Natural killer cell (primary cell): Measurements from ENCODE around the gene MFSD8. TPM values are rescaled to one million over a fixed set of nuclear protein-coding genes. Genes with fewer than 3 reads are reported as not detected.

Experiments used
- ATAC-seq, 3 donors: fragments of 150-1000 bp in 2 of 3; fragments of 200-7000 bp in 1 of 3; cut with Tn5 transposase; 1 replicate in 1 of 3; 2 replicates in 2 of 3; pipeline ENCODE4 v1.10.0; 2021; ENCODE audit warnings: mild to moderate bottlenecking in 2 of 3, moderate library complexity in 2 of 3
- DNase-seq, 2 donors: peaks; one replicate each; pipeline versions ENCODE4 v3.0.0 to v3.0.0-alpha.2; 2013 to 2021; ENCODE audit warnings: mixed read lengths in 1 of 2
- H3K27ac ChIP-seq: one replicate; pipeline ENCODE4 v1.5.1; 2013; ENCODE audit warnings: mild to moderate bottlenecking, low read length
- H3K27me3 ChIP-seq: one replicate; pipeline ENCODE4 v1.6.1; 2013; ENCODE audit warnings: low read length; ENCODE audit not compliant: control insufficient read depth, insufficient read depth
- H3K36me3 ChIP-seq: one replicate; pipeline ENCODE4 v1.6.1; 2013; ENCODE audit warnings: low read length; ENCODE audit not compliant: control insufficient read depth, insufficient read depth
- H3K4me1 ChIP-seq: one replicate; pipeline ENCODE4 v1.6.1; 2013; ENCODE audit warnings: low read length; ENCODE audit not compliant: control insufficient read depth, insufficient read depth
- H3K4me3 ChIP-seq: one replicate; pipeline ENCODE4 v1.5.1; 2013; ENCODE audit warnings: low read length
- H3K9me3 ChIP-seq: one replicate; pipeline ENCODE4 v1.6.1; 2013; ENCODE audit warnings: low read length; ENCODE audit not compliant: control insufficient read depth, insufficient read depth
- H3K27ac Mint-ChIP-seq, 2 donors: one replicate each; pipeline ENCODE4 v1.8.0; 2022; ENCODE audit warnings: mild to moderate bottlenecking in 2 of 2, mixed read lengths in 2 of 2, moderate library complexity in 1 of 2
- H3K27me3 Mint-ChIP-seq, 2 donors: one replicate each; pipeline ENCODE4 v1.8.0; 2022; ENCODE audit warnings: low read depth in 2 of 2, mixed read lengths in 2 of 2
- H3K36me3 Mint-ChIP-seq: one replicate; pipeline ENCODE4 v1.8.0; 2022; ENCODE audit warnings: mixed read lengths
- H3K4me1 Mint-ChIP-seq, 2 donors: one replicate each; pipeline ENCODE4 v1.8.0; 2022; ENCODE audit warnings: mixed read lengths in 2 of 2
- H3K4me3 Mint-ChIP-seq: one replicate; pipeline ENCODE4 v1.8.0; 2022; ENCODE audit warnings: mild to moderate bottlenecking, moderate library complexity, mixed read lengths
- H3K9me3 Mint-ChIP-seq, 2 donors: one replicate each; pipeline ENCODE4 v1.8.0; 2022; ENCODE audit warnings: mixed read lengths in 2 of 2
- WGBS: methylation state at CpG from one replicate; pipeline ENCODE4 v1.1.7; 2013; ENCODE audit warnings: missing lambda C conversion rate; ENCODE audit not compliant: insufficient coverage; 5-methylcytosine and 5-hydroxymethylcytosine counted together
- intact Hi-C: fragments of 100-400 bp; cut with micrococcal nuclease; formaldehyde crosslinking; loops from one replicate; pipeline ENCODE4 v1.14.2; 2022
- total RNA-seq, 4 donors: library from RNA; stranded (reverse); fragments of 120-200 nt in 1 of 4; gene quantifications; one replicate each; pipeline versions ENCODE4 v1.2.3 to v1.2.4, GENCODE V29; 2013 to 2022
- TF ChIP-seq, protein P1 (sequence below): fragments of 200-600 bp; IDR thresholded peaks from one replicate; pipeline ENCODE4 v1.8.0; 2022; ENCODE audit warnings: antibody characterized with exemption

The MFSD8 gene, protein sequence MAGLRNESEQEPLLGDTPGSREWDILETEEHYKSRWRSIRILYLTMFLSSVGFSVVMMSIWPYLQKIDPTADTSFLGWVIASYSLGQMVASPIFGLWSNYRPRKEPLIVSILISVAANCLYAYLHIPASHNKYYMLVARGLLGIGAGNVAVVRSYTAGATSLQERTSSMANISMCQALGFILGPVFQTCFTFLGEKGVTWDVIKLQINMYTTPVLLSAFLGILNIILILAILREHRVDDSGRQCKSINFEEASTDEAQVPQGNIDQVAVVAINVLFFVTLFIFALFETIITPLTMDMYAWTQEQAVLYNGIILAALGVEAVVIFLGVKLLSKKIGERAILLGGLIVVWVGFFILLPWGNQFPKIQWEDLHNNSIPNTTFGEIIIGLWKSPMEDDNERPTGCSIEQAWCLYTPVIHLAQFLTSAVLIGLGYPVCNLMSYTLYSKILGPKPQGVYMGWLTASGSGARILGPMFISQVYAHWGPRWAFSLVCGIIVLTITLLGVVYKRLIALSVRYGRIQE
- total RNA-seq, result 10 to 100 TPM; 25.9 to 34.0 (median 25.9) TPM
- 59.0 TPM for total RNA-seq (2013)

DNA sequence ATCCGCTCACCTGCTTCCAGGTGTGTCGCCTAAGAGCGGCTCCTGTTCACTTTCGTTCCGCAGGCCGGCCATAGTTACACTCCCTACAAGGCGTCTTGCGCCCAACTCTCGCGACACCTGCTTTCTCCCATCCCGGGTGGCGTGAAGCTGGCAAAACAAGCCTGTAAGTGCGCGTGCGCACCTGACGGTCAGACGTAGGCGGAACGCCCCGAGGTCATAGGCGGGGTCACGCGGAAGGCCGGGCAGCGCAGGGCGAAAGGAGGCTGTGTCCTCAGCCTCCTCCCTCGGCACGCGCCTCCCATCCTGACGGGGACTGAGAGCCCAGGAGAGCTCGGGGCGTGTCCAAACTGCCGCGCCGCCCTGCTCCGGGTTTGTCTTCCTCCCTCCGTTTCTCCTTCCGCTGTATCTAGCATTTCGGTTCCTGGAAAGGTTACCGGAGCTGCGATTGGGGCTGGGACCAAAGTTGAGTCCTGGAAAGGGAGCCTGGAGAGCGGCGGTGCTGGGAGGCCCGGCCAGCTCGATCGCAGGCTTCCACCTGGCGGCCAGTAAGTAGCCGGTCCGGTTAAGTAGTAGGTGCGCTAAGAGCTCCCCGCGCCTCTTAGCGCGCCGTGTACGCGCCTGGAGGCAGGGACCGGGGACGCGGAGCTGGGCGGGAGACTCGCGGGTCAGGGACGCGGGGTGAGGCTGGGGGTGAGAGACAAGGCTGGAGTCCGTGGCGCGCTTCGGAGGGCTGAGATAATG is at the start of gene MFSD8, which contains the start of gene ABHD18:
MFSD8 (minus strand) TSS at position 112 of the 741 bp plus-strand sequence; CDS start at position 72, 40 bp downstream.
ABHD18 (plus strand) TSS at position 345 of the 741 bp plus-strand sequence. CDS start 17,550 bp downstream, outside the sequence.
- WGBS, result under 1% methylated on average over 69 of the region's 69 CpGs
- H3K4me3 Mint-ChIP-seq, result peak within 1 kb of the TSS; percentile 97
- H3K27ac ChIP-seq, result peak within 1 kb of the TSS; percentile 87
- no peaks in the 10 kb centered on the region for H3K27me3 ChIP-seq
- intact Hi-C loops, result loop anchor here (1.0 to 5.0 kb wide), 3 partner anchors 84 to 1127 kb away; partner anchors contain the start of genes LARP1B, PLK4 and SCLT1
- H3K4me3 ChIP-seq, result peak within 1 kb of the TSS; percentile 85
- H3K9me3 ChIP-seq, result no peaks in the 10 kb centered on the region
- TF ChIP-seq, protein P1, sequence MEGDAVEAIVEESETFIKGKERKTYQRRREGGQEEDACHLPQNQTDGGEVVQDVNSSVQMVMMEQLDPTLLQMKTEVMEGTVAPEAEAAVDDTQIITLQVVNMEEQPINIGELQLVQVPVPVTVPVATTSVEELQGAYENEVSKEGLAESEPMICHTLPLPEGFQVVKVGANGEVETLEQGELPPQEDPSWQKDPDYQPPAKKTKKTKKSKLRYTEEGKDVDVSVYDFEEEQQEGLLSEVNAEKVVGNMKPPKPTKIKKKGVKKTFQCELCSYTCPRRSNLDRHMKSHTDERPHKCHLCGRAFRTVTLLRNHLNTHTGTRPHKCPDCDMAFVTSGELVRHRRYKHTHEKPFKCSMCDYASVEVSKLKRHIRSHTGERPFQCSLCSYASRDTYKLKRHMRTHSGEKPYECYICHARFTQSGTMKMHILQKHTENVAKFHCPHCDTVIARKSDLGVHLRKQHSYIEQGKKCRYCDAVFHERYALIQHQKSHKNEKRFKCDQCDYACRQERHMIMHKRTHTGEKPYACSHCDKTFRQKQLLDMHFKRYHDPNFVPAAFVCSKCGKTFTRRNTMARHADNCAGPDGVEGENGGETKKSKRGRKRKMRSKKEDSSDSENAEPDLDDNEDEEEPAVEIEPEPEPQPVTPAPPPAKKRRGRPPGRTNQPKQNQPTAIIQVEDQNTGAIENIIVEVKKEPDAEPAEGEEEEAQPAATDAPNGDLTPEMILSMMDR, result peak; percentile 25
- no peaks in the 10 kb centered on the region for H3K36me3 ChIP-seq
- no peaks in the 10 kb centered on the region for H3K9me3 Mint-ChIP-seq
- H3K4me1 Mint-ChIP-seq, result peaks cover 30 to 32% of the 10 kb centered on the region in 2 donors
- peak; percentile 91 to 98 (median 93) for ATAC-seq
- H3K27me3 Mint-ChIP-seq, result no peaks in the 10 kb centered on the region
- peak; percentile 95 to 100 for DNase-seq
- peak within 1 kb of the TSS; percentile 95 to 98 for H3K27ac Mint-ChIP-seq
- no peaks in the 10 kb centered on the region for H3K36me3 Mint-ChIP-seq
- H3K4me1 ChIP-seq, result peaks cover 16% of the 10 kb centered on the region

DNA sequence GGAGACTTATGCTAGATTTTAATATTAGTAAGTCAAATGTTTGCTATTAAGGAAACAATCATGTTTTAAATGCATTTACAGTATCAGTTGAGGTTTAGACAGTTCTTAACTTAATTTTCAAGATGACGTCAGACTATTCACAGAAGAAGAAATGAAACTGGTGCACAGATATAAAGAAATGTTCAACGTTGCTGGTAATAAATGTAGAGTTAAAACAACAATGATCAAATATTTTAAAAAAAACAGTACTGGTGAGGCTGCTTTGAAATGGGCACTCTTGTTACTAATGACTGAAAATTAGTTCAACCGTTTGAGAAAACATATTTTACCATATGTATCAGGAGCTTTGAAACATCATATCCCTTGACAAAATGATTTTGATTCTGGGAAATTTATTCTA is 44.5 kb upstream of the MFSD8 start:
- Histone ChIP-seq H3K4me3 (no peak overlapping the region), H3K27ac (no peak overlapping the region), H3K4me1 (no peaks in the 10 kb centered on the region), H3K27me3 (no peaks in the 10 kb centered on the region), H3K9me3 (no peaks in the 10 kb centered on the region), H3K36me3 (peaks cover 5% of the 10 kb centered on the region)
- no peaks in the 10 kb centered on the region for H3K27me3 Mint-ChIP-seq
- no peak for DNase-seq
- H3K4me1 Mint-ChIP-seq, result no peaks in the 10 kb centered on the region
- intact Hi-C loops, result no loop called here
- no peak for ATAC-seq
- TF ChIP-seq, protein P1, result no peak
- H3K4me3 Mint-ChIP-seq, result no peak overlapping the region
- no peaks in the 10 kb centered on the region for H3K9me3 Mint-ChIP-seq
- 80% methylated on average over 1 of the region's 3 CpGs for WGBS
- H3K27ac Mint-ChIP-seq, result no peak overlapping the region
- no peaks in the 10 kb centered on the region for H3K36me3 Mint-ChIP-seq

DNA sequence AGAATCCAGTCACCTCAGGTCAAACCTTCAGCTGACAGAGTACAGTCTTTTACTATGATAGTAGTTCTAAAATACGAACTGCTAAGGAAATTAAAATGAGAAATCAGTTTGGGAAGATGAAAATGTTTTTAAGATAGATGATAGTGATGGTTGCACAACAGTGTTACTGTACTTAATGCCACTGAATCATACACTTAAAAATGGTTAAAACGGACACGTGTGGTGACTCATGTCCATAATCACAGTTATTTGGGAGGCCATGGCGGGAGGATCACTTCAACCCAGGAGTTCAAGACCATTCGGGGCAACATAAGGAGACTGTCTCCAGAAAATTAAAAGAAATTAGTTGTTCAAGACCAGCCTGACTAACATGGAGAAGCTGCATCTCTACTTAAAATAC is 41.6 kb upstream of the MFSD8 start:
- Mint-ChIP-seq H3K27me3 (no peaks in the 10 kb centered on the region), H3K36me3 (no peaks in the 10 kb centered on the region), H3K27ac (no peak overlapping the region), H3K9me3 (no peaks in the 10 kb centered on the region), H3K4me3 (no peak overlapping the region), H3K4me1 (peaks cover 2% of the 10 kb centered on the region in 2 donors)
- TF ChIP-seq, protein P1, result no peak
- H3K27me3 ChIP-seq, result no peaks in the 10 kb centered on the region
- intact Hi-C loops, result no loop called here
- no peak overlapping the region for H3K27ac ChIP-seq
- no peaks in the 10 kb centered on the region for H3K36me3 ChIP-seq
- 97% methylated on average over 5 of the region's 5 CpGs for WGBS
- no peaks in the 10 kb centered on the region for H3K9me3 ChIP-seq
- H3K4me3 ChIP-seq, result no peak overlapping the region
- DNase-seq (no peak), ATAC-seq (no peak)
- H3K4me1 ChIP-seq, result no peaks in the 10 kb centered on the region
